Measurements from ENCODE around the gene GPR61.
A peak's percentile ranks its signal among the peaks of the same experiment; 100 is the strongest.

The GPR61 gene

GRCh38 chr1:109537450-109538178 is 2.1 kb upstream of the GPR61 start:
- no peak for DNase-seq

GRCh38 chr1:109538827-109539555 is 681 bp upstream of the GPR61 start:
- DNase-seq, result no peak

GRCh38 chr1:109541102-109541501 is 1.4 kb downstream of the GPR61 start:
- no peak for DNase-seq

- DNase-seq, result no peak
Observed at GRCh38 chr1:109542657-109543056, 3.0 kb downstream of the GPR61 start.

- no peak for DNase-seq
Observed at GRCh38 chr1:109543283-109543987, 3.8 kb downstream of the GPR61 start.

GRCh38 chr1:109543988-109544735 is 4.5 kb downstream of the GPR61 start:
- DNase-seq, result no peak

GRCh38 chr1:109546311-109547109 is 6.8 kb downstream of the GPR61 start:
- peak; percentile 82 for DNase-seq

- no peak for DNase-seq
Observed at GRCh38 chr1:109547463-109548320, 8.0 kb downstream of the GPR61 start.

GRCh38 chr1:109548321-109549267 is 8.9 kb downstream of the GPR61 start, which contains the start of gene GNAI3:
Gene GNAI3, plus strand, starts transcription at chr1:109548615. Its CDS starts 106 bp downstream, at chr1:109548721.
- peak; percentile 92 for DNase-seq

GRCh38 chr1:109556563-109556962 is 16.9 kb downstream of the GPR61 start:
- DNase-seq, result no peak

- no peak for DNase-seq
Observed at GRCh38 chr1:109557520-109557919, 17.8 kb downstream of the GPR61 start.

GRCh38 chr1:109559995-109560394 is 20.3 kb downstream of the GPR61 start:
- DNase-seq, result no peak

- no peak for DNase-seq
Observed at GRCh38 chr1:109564194-109564878, 24.7 kb downstream of the GPR61 start.

- DNase-seq, result no peak
Observed at GRCh38 chr1:109565241-109565640, 25.6 kb downstream of the GPR61 start.

GRCh38 chr1:109566982-109567381 is 27.3 kb downstream of the GPR61 start:
- no peak for DNase-seq

GRCh38 chr1:109567877-109568672 is 28.4 kb downstream of the GPR61 start:
- DNase-seq, result no peak

GRCh38 chr1:109569323-109569722 is 29.7 kb downstream of the GPR61 start:
- no peak for DNase-seq

GRCh38 chr1:109570414-109570813 is 30.7 kb downstream of the GPR61 start:
- no peak for DNase-seq

Data from DMS79 (cell line).